Colonic mucosa (tissue), 4 donors: Measurements from ENCODE around the gene ACSF2. TPM values are rescaled to one million over a fixed set of nuclear protein-coding genes. Genes with fewer than 3 reads are reported as not detected.

Experiments used
- DNase-seq: peaks from one replicate; pipeline ENCODE4 v3.0.0-alpha.2; 2020
- H3K27ac ChIP-seq: fragments of 200-600 bp; one replicate; pipeline ENCODE4 v1.8.0; 2021
- H3K27me3 ChIP-seq: fragments of 200-600 bp; one replicate; pipeline ENCODE4 v1.8.0; 2021
- H3K36me3 ChIP-seq: fragments of 200-600 bp; one replicate; pipeline ENCODE4 v1.8.0; 2021
- H3K4me1 ChIP-seq: fragments of 200-600 bp; one replicate; pipeline ENCODE4 v1.8.0; 2021; ENCODE audit warnings: mild to moderate bottlenecking
- H3K4me3 ChIP-seq: fragments of 200-600 bp; one replicate; pipeline ENCODE4 v1.8.0; 2021
- H3K9ac ChIP-seq, 2 donors: one replicate each; pipeline ENCODE4 v1.7.0; 2013; ENCODE audit warnings: control low read depth in 2 of 2, low read depth in 2 of 2, low read length in 2 of 2
- H3K9me3 ChIP-seq: fragments of 200-600 bp; one replicate; pipeline ENCODE4 v1.8.0; 2021
- CTCF ChIP-seq: fragments of 200-600 bp; IDR thresholded peaks from one replicate; pipeline ENCODE4 v1.8.0; 2022; ENCODE audit warnings: antibody characterized with exemption, mild to moderate bottlenecking
- intact Hi-C: fragments of 100-400 bp; cut with DNase I; formaldehyde crosslinking; loops from one replicate; pipeline ENCODE4 v1.14.1; 2022
- total RNA-seq, 2 donors: library from RNA; stranded (reverse); fragmentation: NEBNext Ultra II Directional in 1 of 2; extraction: Animal tissue kit (Norgen Biotek cat#: 25700) in 1 of 2; gene quantifications; one replicate each; pipeline ENCODE4 v1.2.1, GENCODE V29; 2021
- donor health status: healthy.
- donor health status: DM: no; HTN: no; CAD: no.
- donor health status: DM: no; HTN: no; CAD: no.

The ACSF2 gene
- total RNA-seq, 2 donors from 2014 or later = 50.8 to 119 TPM

GRCh38 chr17:50507871-50508572, 82.0 kb downstream of the ACSF2 start, which contains the start of gene MYCBPAP:
Gene MYCBPAP, plus strand, starts transcription at chr17:50508439. Its CDS starts 236 bp downstream, at chr17:50508675.
- peak within 1 kb of the TSS; percentile 44 to 51 for H3K9ac ChIP-seq
- TF ChIP-seq CTCF = no peak

GRCh38 chr17:50508573-50509460, 82.8 kb downstream of the ACSF2 start:
- DNase-seq = no peak
- peak overlapping the region; percentile 44 to 51 for H3K9ac ChIP-seq
- intact Hi-C loops = no loop called here

More at GRCh38 chr17:50507871-50508572, 82.0 kb downstream of the ACSF2 start, which contains the start of gene MYCBPAP:
- Histone ChIP-seq H3K9me3 (no peaks in the 10 kb centered on the region), H3K36me3 (no peaks in the 10 kb centered on the region), H3K4me1 (no peaks in the 10 kb centered on the region), H3K4me3 (peak within 1 kb of the TSS; percentile 54), H3K27me3 (no peaks in the 10 kb centered on the region), H3K27ac (peak within 1 kb of the TSS; percentile 25)
- peak; percentile 87 for DNase-seq
- intact Hi-C loops = no loop called here

GRCh38 chr17:50511058-50511457, 85.0 kb downstream of the ACSF2 start:
- Histone ChIP-seq H3K36me3 (no peaks in the 10 kb centered on the region), H3K4me3 (no peak overlapping the region), H3K4me1 (no peaks in the 10 kb centered on the region), H3K9me3 (no peaks in the 10 kb centered on the region), H3K9ac (no peak overlapping the region), H3K27ac (no peak overlapping the region), H3K27me3 (no peaks in the 10 kb centered on the region)
- no peak for TF ChIP-seq CTCF
- intact Hi-C loops = no loop called here
- no peak for DNase-seq

More at GRCh38 chr17:50508573-50509460, 82.8 kb downstream of the ACSF2 start:
- TF ChIP-seq CTCF = no peak
- H3K36me3 ChIP-seq = no peaks in the 10 kb centered on the region
- peak overlapping the region; percentile 25 for H3K27ac ChIP-seq
- peak overlapping the region; percentile 54 for H3K4me3 ChIP-seq
- no peaks in the 10 kb centered on the region for H3K27me3 ChIP-seq
- no peaks in the 10 kb centered on the region for H3K9me3 ChIP-seq
- no peaks in the 10 kb centered on the region for H3K4me1 ChIP-seq

GRCh38 chr17:50513495-50513894, 87.5 kb downstream of the ACSF2 start:
- no peak for TF ChIP-seq CTCF
- Histone ChIP-seq H3K4me3 (no peak overlapping the region), H3K27me3 (no peaks in the 10 kb centered on the region), H3K36me3 (no peaks in the 10 kb centered on the region), H3K9me3 (no peaks in the 10 kb centered on the region), H3K9ac (no peak overlapping the region), H3K4me1 (no peaks in the 10 kb centered on the region), H3K27ac (no peak overlapping the region)
- no peak for DNase-seq
- intact Hi-C loops = no loop called here

- H3K4me1 ChIP-seq = no peaks in the 10 kb centered on the region
- no peak for TF ChIP-seq CTCF
- H3K9ac ChIP-seq = no peak overlapping the region
- intact Hi-C loops = no loop called here
- no peaks in the 10 kb centered on the region for H3K36me3 ChIP-seq
- no peak for DNase-seq
- H3K27me3 ChIP-seq = no peaks in the 10 kb centered on the region
- H3K27ac ChIP-seq = no peak overlapping the region
- H3K9me3 ChIP-seq = no peaks in the 10 kb centered on the region
- no peak overlapping the region for H3K4me3 ChIP-seq
These were observed 88.4 kb downstream of the ACSF2 start for GRCh38 chr17:50514388-50514787.
